Measurements from ENCODE around the gene H2BK1.
A peak's percentile ranks its signal among the peaks of the same experiment; 100 is the strongest.

Gene H2BK1

DNA sequence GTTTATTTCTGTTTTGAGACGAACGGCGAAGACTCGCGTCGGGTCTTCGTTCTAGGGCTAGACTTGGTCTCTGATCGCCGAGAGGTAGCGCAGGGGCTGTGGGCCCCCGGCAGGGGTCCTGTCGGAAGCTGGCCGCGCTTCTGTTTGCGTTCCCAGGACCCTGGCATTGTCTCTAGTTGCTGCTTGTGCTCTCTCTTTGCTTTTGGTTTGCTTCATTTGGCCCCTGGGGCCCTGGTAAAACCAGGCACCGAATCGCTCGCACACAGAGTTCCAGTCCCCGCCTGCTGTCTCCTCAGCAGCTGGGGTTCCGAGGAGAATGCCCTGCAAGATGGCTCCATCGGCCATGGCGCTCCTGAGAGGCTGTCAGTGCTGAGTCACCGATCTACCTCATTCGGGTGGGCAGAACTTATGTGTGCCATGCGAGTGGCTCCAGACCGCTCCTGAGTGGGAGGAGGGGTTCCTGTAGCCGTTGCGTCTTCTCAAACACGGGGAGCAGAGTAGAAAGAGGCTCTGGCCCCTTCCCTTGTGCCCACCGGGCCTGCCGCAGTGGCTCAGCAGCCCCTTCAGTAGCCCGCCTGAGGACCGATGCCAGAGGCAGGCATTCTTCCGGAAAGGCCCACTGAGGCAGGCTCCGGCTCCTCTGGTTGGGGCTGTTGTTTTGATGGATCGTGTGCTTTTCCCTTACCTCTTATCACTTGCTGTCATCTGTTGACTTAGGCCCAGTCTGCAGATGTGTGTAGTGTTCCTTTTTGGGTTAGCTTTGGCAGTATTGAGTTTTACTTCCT, 22.8 kb upstream of the H2BK1 start:
- FAIRE-seq (no peak), DNase-seq (ENCODE audit: insufficient read length, low spot score) (peak; percentile 68)

DNA sequence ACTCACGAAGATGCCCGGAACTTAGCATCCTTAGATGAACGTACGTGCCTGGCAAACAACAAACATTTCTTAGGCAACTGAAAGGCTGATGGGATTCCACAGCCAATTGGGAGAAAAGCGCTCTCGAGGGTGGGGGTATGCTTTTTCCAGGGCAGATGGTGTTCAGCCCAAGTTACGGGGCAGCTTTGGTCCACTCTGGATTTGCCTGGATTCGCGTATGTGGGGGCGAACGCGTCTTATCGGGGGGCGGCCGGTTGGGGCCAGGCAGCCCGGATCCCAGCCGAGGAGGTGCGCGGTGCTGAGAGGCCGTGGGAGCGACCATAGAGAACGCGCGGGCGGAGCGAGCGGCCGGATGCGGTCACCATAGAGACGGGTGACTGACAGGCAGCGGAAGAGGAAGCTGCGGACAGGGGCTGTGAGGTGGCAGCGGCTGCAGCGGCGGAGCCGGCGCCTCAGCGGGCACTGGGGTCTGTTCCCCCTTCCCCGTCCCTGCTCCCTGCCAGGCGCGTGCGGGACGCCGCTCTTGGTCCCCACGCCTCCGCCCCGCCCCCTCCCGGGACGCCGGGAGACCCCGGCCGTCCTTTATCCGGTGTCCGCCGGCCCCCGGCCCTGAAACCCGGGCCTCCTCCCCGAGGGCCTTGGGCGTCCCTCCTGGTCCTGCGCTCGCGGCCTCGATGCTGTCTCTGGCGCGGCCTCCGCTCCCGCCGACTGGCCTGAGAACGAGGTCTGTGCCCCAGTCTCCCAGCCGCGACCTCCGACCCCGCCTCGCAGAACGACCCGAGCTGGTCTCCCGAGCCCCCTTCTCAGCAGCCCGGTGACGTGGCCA, 22.0 kb upstream of the H2BK1 start, which contains the start of gene CHPF2:
TSS of gene CHPF2 (plus strand) at position 393 of the 826 bp plus-strand sequence. CDS start 1,529 bp downstream, outside the sequence.
- DNase-seq (ENCODE audit: insufficient read length, low spot score) (peak; percentile 90), FAIRE-seq (no peak)

DNA sequence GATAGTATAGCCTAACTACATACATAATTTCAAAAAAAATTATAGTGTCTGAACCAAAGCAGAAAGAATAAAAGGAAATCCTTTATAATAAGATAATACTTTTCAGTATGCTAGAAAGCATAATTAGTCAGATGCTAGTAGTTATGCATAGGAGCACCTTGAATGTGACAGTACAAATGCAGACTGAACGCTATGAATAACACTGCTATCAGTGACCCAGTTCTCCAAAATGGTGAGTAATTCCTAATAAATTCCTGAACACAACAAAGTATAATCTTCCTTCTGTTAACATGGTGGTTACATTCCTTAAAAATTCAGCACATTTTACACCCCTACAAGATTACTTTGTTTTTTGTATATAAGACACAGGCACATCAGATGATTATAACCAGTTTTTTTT, 20.8 kb upstream of the H2BK1 start:
- DNase-seq (ENCODE audit: insufficient read length, low spot score) (no peak), FAIRE-seq (no peak)

DNA sequence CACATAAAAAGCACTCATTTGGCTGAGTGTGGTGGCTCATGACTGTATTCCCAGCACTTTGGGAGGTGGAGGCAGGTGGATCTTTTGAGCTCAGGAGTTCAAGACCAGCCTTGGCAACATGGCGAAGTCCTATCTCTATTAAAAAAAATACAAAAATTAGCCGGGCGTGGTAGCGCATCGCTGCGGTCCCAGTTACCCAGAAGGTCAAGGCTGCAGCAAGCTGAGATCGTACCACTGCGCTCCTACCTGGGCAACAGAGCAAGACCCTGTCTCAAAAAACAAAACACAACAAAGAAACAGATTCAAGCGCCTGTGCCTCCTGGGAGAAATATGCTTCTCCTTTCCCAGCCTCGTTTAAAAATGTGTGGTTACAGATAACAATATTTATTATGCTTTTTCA, 19.0 kb upstream of the H2BK1 start:
- FAIRE-seq (no peak), DNase-seq (ENCODE audit: insufficient read length, low spot score) (no peak)

DNA sequence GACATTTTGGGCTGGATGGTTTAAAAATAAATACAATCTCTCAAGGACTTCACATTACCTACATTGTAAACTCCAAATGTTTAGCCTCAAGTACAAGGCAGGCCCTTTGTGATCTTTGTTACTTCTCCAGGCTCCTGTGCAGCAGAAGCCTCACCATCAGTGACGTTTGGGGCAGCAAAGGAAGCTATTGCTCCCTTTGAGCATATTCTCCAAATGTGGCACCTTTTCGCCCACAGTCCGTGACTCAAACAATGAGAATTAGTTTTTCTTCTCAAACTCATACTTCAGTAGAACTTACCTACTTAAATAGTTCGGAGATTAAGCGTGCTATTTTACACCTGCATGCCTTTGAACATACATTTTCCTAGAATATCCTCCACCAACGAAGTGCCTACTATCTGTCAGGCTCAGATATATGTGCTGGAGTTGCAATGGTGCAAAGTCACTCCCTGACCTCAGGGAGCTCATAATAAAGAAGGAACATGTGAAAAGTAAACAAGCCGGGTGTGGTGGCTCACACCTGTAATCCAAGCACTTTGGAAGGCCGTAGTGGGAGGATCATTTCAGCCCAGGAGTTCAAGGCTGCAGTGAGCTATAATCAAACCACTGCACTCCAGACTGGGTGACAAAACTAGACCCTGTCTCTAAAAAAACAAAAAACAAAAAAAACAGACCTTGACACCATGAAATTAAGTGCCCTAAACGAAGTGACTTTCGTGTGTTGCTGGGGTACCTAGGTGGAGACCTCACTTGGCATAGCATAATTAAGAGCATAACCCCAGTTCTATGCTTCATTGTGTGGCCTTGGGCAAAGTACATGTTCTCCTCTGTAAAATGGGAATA, 18.0 kb upstream of the H2BK1 start:
- DNase-seq (ENCODE audit: insufficient read length, low spot score) (no peak), FAIRE-seq (no peak)

DNA sequence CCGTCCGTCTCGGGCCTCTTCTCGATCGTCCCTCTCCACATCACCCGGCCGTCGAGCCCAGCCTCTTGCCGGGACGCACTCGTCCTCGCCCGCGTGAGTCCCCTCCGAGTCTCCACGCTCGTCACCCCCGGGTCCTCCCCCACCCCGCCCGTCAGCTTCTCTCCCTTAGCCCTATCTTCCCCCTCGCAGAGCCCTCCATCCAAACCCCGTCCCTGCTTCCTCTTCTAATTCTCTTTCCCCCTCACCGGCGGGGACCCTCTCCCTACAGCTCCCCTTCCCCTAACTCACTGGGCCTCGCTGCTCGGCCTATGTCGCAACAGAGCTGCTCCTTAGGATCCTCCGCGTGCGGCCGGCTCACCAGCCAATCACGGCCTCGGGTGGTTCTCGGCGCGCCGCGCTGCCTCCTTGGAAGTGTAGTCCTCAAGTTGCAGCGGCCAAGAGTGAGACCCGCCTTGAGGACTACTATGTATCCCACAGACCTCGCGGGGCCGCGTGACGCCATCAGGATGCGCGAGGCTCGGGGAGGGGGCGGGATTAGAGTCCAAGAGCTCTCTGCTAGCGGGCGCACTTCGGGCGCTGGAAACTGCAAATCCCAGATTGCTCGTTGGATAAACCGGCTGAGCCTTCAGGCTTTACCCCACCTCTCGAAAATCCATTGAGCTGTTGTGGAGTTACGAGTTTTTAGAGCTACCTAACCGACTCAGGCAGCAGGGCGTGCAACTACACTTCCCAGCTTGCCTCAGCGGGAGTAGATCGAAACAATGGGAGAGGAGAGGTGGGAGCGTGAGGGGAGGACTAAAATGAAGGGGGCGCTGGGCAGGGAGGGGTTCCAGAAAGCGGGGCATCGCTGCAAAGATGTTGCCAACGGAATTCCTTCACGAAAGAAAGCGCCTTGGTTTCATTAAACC, 16.8 kb upstream of the H2BK1 start, which contains the start of gene ABCF2:
TSS of gene ABCF2 (minus strand) at position 331 of the 908 bp plus-strand sequence. CDS start 747 bp downstream, outside the sequence.
- DNase-seq (ENCODE audit: insufficient read length, low spot score) (peak; percentile 96), FAIRE-seq (peak; percentile 42)

DNA sequence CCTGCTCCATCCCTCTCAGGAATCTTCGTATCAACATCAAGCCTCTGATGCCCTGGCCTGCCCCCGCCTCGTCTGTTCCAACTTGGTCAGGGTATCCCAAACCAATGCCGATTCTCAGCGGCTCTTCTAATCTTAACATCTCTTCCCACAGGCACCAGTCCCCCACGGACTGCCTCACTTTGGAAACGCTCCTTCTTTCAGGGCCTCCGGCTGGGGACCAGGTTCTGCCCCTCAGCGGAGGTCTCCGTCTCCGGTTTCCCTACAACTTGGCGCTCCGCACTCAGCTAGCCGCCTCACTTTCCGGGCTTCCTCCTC, 16.2 kb upstream of the H2BK1 start:
- DNase-seq (ENCODE audit: insufficient read length, low spot score) (no peak), FAIRE-seq (no peak)

DNA sequence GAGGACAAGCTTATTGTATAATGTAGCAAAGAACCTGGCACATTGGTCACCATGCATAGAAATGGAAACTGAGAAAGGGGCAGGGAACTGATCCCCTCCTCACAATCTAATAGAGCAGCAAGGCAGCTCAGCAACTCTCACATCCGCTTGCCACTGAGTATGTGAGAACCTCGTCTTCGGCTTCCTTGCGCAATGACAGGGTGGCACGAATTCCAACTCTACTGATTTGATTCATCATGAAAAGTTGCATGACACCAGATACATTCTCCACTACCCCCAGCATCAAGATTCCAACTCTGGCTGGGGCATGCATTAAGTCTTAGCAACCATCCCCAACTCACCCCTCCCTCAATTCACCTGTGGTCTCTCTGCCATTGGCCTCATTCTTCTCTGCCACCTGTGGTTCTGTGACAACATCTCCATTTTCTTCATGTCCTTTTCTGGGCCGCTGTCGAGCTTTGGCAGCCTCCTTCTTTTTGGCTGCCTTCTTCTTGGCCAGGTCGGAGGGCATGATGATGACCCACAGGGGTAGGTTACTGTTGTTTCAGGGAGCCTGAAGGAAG, 15.7 kb upstream of the H2BK1 start:
- no peak for FAIRE-seq
- no peak for DNase-seq (ENCODE audit: insufficient read length, low spot score)

DNA sequence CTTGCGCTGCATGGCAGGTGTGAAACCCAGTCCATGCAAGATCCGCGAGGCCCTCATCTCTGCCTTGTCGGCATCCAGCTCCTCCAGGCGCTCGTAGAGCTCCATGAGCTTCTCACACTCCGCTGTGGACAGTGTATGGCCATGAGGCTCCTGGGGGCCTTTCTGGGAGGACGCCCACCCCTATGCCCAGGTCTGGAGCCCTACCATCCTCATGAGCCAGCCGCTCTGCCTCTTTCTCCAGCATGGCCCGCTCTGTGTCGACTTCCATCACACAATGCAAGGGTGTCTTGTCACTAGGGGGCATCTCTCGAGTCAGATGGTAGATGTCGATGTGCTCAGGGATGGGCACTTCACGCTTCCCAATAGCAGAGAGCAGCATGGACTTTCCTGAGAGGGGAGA, 13.4 kb upstream of the H2BK1 start:
- DNase-seq (ENCODE audit: insufficient read length, low spot score): no peak
- no peak for FAIRE-seq

DNA sequence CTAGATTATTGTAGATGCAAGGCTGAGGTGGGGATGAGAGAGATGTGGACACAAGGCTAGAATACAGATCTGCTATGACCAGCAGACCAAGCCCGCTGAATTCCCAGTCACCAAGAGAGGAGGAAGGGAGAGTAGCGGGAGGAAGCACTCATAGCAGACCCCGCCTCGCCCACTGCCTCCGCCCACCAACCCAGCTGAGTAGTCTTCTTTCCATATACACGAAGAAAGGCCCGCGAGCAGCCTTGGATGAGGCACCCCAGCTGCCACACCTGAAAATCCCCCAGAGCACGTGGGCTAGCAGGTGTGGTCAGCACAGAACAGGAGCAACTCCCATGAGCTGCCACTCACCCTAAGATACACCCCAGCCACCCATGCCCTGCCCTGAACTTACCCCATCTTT, 7.9 kb upstream of the H2BK1 start:
- no peak for FAIRE-seq
- DNase-seq (ENCODE audit: insufficient read length, low spot score): no peak

DNA sequence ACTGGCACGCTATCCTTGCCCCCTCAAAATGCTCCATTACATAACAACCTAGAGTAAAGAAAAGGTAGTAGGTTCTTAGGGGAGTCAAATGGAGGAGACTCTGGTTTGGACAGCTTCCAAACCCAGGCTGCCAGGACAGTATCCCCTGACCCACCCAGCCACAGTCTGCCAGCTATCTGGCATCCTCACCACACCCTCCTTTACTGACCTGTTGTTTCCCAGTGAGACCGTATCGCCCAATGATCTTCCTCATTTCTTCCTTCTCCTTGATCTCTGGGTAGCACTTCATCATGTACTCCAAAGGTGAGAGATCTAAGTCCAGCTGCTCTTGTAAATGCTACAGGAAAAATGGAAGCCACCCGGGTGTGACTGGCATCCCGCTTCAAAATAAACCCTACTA, 5.1 kb upstream of the H2BK1 start:
- no peak for FAIRE-seq
- no peak for DNase-seq (ENCODE audit: insufficient read length, low spot score)

DNA sequence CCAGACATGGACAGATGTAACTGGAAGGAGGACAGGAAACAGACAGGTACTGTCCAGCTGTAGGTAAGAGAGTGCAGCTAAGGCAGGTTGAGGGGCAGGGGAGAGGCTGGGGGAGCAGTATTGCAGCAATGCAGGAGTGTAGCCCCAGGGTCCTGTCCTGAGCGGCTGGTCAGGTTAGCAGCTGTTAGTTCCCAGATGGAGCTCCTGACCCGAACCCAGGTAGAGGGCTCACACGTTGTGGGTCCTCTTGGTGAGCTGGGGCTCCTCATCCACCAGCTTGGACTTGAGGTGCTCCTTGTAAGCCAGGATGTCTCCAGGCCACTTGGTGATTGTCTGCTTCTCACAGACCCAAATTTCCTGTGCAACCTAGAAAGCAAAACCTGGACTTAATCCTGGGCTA, 3.5 kb upstream of the H2BK1 start:
- DNase-seq (ENCODE audit: insufficient read length, low spot score) (no peak), FAIRE-seq (no peak)

DNA sequence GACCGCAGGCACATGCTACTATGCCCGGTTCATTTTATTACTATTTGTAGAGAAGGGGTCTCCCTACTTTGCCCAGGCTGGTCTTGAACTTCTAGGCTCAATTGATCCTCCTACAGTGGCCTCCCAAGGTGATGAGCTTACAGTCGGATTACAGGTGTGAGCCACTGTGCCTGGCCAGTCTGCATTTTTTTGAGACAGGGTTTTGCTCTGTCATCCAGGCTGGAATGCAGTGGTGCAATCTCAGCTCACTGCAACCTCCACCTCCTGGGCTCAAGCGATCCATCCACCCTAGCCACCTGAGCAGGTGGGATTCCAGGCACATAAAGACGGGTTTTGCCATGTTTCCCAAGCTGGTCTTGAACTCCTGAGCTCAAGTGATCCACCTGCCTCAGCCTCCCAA, 2.3 kb upstream of the H2BK1 start:
- FAIRE-seq (no peak), DNase-seq (ENCODE audit: insufficient read length, low spot score) (no peak)

DNA sequence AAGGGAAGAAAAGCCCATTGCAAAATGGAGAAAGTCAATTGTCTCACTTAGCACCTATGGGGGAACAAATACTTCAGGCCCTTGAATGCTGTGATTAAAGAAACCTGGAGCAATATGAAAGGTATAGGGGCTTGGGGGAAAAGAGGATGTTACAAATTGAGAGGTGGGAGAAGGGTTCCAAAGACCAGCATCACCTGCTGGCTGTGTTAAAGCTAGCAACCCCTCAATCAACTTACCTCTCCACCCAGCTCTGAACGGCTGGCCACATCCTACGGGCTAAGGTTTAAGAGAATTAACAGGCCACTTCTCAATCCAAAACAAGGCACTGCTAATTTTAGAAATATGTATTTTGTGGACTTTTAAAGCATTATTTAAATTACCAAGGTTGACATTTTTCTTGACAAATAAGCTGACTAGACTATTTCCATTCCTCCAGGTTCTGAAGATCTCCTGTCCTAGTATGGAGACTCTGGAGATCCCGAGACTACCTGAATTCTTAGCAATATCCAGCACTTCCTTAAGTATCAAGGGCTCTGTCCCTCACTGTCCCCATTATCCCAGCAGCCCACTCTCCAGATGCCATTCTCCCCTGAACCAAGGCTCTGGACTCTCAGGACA, 976 bp upstream of the H2BK1 start:
- no peak for FAIRE-seq
- DNase-seq (ENCODE audit: insufficient read length, low spot score): no peak

DNA sequence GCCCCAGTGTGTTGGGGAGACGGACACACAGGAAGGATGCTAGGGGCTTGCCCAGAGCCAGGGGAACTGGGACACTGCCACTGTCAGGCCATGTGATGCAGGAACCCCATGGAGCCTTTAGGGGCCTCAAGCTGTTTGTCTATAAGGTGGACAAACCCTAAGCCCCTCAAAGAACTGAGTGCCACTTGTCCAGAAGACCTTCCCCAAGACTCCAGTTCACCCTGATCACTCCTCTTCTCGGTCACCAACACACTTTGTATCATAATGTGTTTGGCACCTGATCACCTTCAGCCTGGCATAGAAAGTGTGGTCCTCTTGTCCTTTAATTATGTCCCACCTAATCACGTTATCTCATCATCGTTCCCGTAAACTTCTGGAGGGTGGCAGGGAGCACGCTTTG, 700 bp downstream of the H2BK1 start:
- FAIRE-seq (no peak), DNase-seq (ENCODE audit: insufficient read length, low spot score) (no peak)

DNA sequence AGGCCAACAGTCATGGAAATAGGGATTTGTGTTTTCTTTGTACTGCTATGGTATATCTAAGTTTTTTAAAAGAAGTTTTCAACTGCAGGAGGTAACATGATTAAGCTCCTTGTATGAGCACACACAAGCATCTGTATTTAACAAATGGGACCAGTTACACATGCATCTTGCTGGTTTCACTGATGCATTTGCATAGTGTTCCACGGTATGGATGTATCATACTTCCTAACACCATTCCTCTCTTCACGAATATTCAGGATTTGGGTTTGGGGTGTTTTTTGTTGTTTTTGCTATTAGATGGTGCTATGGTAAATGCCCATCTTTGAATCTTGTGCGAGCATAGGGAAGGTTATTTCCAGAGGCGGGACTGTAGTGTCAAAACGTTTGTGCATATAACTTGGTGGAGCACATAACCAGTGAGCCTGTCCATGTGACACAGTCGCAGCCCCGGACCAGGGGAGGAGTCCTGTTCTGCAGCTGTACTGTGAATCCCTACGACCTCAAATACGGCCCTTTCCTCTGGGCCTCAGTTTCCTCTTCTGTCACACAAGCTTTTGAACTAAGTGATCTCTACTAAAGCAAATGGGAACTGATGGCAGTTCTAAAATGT, 1.9 kb downstream of the H2BK1 start:
- FAIRE-seq: no peak
- DNase-seq (ENCODE audit: insufficient read length, low spot score): no peak

DNA sequence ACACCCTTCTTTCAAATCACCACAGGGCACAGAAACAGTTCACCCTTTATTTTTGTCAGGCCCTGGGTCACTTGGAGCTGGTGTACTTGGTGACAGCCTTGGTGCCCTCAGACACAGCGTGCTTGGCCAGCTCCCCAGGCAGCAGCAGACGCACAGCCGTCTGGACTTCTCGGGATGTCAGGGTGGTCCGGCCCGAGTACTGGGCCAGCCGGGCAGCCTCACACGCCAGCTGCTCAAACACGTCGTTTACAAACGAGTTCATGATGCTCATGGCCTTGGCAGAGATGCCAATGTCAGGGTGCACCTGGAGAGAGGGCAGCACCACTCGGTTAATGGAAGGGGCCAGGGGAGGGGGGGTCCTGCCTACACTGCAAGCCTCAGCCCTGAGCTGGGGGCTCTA, 2.5 kb downstream of the H2BK1 start:
- FAIRE-seq (no peak), DNase-seq (ENCODE audit: insufficient read length, low spot score) (no peak)

DNA sequence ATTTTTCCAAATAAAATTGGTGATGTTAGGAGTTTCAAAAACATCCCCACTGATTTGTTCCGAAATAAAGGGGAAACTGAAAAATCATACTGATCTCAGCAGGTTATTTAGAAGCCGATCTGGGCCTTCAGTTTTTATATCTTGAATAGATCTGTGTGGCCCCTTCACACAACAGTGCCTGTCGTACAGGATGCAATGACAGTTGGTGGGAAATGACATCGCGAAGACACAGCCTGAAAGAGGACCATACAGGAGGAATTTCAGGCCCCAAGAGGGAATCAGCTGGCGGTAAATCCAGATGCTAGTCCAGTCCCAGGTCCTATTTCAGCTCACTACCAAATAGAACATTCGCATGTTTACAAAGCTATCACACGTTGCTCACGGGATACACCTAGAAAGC, 3.0 kb downstream of the H2BK1 start:
- no peak for DNase-seq (ENCODE audit: insufficient read length, low spot score)

DNA sequence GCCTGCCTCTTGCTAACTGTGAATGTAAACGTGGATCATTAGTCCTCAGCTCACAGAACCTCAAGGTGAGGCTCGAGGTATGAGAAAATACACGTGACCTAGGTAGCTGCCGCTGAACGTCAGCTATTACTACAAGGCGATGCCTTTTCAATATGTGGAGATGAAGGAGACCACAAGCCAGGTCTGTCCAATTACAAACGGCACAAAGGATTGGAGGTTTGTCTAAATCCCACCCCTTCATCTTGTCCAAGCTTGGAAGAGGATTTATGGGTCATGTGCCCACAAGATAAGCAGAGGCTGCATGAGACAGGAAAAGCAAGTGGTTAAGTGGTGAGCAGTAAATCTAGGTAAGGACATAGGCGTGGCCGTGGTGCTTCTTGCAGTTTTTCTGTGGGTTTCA, 3.4 kb downstream of the H2BK1 start:
- FAIRE-seq (no peak), DNase-seq (ENCODE audit: insufficient read length, low spot score) (no peak)

More for the DNA sequence above, 3.0 kb downstream of the H2BK1 start:
- no peak for FAIRE-seq

All from HTR-8/SVneo (cell line).